ENCODE measurements around the gene CLN5. TPM values are rescaled to one million over a fixed set of nuclear protein-coding genes. Genes with fewer than 3 reads are reported as not detected.

The CLN5 gene
- total and polyA plus RNA-seq, 2 experiments from 2014 or later, result 6.5 to 9.5 TPM

GRCh38 chr13:77034881-77035280 lies 43.0 kb downstream of the CLN5 start (continued):
- TF ChIP-seq ZNF462 (CRISPR knock-in tag; IDR thresholded peaks at IDR 0.05) (no peak), JUNB (IDR thresholded peaks at IDR 0.05; ENCODE audit: unreplicated experiment) (no peak), EZH2phosphoT487 (IDR thresholded peaks at IDR 0.05; ENCODE audit: unreplicated experiment) (no peak), CREB1 (CRISPR knock-in tag; IDR thresholded peaks at IDR 0.05; ENCODE audit: low read depth) (no peak), ETS1 (IDR thresholded peaks at IDR 0.05) (no peak)

GRCh38 chr13:77036279-77036678 lies 44.4 kb downstream of the CLN5 start:
- Mint-ChIP-seq H3K36me3 (ENCODE audit: low read depth) (no peaks in the 10 kb centered on the region), H3K4me1 (no peaks in the 10 kb centered on the region), H3K27me3 (ENCODE audit: insufficient read depth, low read depth, poor library complexity) (no peaks in the 10 kb centered on the region), H3K27ac (no peak overlapping the region), H3K4me3 (no peak overlapping the region), H3K9me3 (no peaks in the 10 kb centered on the region)
- Histone ChIP-seq H3K4me1 (ENCODE audit: insufficient read depth) (no peaks in the 10 kb centered on the region), H3K27me3 (ENCODE audit: insufficient read depth) (no peaks in the 10 kb centered on the region), H3K36me3 (ENCODE audit: insufficient read depth) (no peaks in the 10 kb centered on the region), H2AFZ (no peak overlapping the region), H4K20me1 (replicated peaks; ENCODE audit: insufficient read depth) (no peaks in the 10 kb centered on the region), H3K27ac (ENCODE audit: low read depth) (no peak overlapping the region), H3K79me2 (replicated peaks; ENCODE audit: insufficient read depth) (no peaks in the 10 kb centered on the region), H3F3A (replicated peaks; ENCODE audit: low read depth) (no peaks in the 10 kb centered on the region), H3K4me3 (no peak overlapping the region), H3K9me2 (ENCODE audit: insufficient read depth) (peaks cover 8% of the 10 kb centered on the region; the same call in 1 of the 2 replicates), H3K4me2 (no peak overlapping the region)
- no peak for TF ChIP-seq STAT1 (IDR thresholded peaks at IDR 0.05; ENCODE audit: unreplicated experiment)
- TF ChIP-seq ZNF331 (CRISPR knock-in tag; IDR thresholded peaks at IDR 0.05; ENCODE audit: low read depth), result no peak
- TF ChIP-seq POLR2AphosphoS5 (IDR thresholded peaks at IDR 0.05; ENCODE audit: low read depth), result no peak
- no peak for TF ChIP-seq ZNF114 (CRISPR knock-in tag; IDR thresholded peaks at IDR 0.05)
- no peak for TF ChIP-seq CTCF (conservative IDR thresholded peaks at IDR 0.05; ENCODE audit: low read depth in 2 of 2)
- DNase-seq (ENCODE audit: low spot score) (no peak), ATAC-seq (no peak)

Measured in GM23338 (cell line).